Ramos (cell line): ENCODE measurements around the gene PARD3.

Source experiments
- in situ Hi-C: fragments of 300-500 bp; cut with MboI; formaldehyde crosslinking; loops from one replicate; pipeline ENCODE4 v1.14.3; 2022; ENCODE audit warnings: low sequenced_read_pairs; ENCODE audit not compliant: unreplicated experiment

Gene PARD3

DNA sequence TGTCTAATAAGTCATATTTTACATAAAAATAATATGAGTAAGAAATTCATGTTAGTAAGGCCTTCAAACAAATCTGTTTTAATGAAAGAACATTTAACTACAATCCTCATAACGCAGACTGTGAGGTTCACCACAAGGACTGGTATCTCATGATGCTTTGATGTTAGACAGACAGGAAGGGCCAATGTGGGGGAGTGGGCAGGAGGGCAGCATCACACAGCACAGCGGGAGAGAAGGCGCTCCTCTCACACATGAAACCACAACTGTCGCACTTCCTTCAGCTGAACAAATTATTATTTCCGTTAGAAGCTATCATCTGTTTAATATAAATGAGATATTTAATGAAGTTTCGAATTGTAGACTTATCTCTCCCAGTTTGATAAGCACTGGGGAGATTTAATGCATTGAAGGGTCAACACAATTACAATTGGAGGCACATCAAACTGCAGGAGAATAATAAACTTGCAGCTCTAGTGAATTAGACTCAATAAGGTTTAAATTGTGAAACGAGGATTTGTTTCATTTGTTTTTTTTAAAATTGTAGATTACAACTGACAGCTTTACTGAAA is 466.1 kb downstream of the PARD3 start:
- in situ Hi-C loops, result no loop called here

DNA sequence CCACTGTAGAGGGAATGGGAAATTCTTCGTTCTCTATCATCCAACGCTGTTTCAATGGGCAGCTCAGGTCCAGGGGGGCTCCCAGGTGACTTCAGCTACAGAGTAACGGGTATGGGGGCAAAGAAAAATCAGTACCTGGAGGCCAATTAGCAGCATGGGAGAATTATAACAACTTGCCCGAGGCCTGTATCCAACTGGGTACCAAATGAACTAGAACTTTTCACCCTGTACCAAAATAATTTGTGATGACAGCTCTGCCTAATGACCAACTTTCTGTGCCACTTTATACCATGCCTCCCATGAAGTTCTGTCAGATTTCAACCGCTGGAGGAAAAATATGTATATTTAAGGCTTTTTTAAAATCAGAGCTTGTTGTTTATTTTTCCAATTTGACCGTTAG is 467.1 kb downstream of the PARD3 start:
- in situ Hi-C loops, result no loop called here

DNA sequence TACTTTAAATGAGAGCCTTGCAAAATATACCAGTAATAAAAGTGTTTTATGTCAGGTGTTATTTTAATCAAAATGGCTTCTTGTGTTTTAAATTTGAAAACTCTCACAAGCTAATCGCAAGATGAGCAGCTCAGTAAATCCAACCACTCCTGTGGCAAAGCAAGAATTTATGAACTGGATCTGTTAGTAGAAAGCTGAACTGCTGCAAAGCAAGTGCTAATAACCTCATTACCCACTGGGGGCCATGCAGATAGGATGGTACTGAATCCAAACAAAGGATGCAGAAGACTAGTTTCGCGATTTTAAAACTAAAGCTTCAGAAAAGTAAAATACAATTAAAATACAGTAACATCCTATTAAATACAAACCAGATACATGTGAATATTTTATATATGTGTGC is 468.0 kb downstream of the PARD3 start:
- in situ Hi-C loops, result no loop called here

GRCh38 chr10:34346516-34347100 is 468.5 kb downstream of the PARD3 start:
- in situ Hi-C loops, result no loop called here

GRCh38 chr10:34345383-34345782 is 469.7 kb downstream of the PARD3 start:
- in situ Hi-C loops, result no loop called here

- in situ Hi-C loops, result no loop called here
Measured at GRCh38 chr10:34343764-34344163, 471.3 kb downstream of the PARD3 start.

- in situ Hi-C loops, result no loop called here
Measured at GRCh38 chr10:34341473-34341872, 473.6 kb downstream of the PARD3 start.

DNA sequence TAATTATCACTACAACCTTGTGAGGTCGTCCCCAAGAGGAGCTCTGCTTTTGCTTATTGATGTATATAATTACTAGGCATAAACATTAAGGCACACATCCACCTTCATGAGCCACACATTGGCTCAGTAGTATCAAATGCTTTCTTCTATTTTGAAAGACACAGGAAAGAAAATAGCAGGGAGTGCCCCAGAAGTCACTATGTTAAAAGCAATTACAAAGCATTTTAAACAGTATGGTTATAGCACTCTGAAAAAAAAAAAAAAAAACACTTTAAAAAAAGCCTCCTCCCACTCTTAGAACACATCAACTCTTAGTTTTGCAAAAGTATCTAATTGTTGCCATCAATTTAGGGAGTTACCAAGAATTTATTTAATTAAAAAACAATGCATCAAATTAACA is 474.2 kb downstream of the PARD3 start:
- in situ Hi-C loops, result no loop called here

DNA sequence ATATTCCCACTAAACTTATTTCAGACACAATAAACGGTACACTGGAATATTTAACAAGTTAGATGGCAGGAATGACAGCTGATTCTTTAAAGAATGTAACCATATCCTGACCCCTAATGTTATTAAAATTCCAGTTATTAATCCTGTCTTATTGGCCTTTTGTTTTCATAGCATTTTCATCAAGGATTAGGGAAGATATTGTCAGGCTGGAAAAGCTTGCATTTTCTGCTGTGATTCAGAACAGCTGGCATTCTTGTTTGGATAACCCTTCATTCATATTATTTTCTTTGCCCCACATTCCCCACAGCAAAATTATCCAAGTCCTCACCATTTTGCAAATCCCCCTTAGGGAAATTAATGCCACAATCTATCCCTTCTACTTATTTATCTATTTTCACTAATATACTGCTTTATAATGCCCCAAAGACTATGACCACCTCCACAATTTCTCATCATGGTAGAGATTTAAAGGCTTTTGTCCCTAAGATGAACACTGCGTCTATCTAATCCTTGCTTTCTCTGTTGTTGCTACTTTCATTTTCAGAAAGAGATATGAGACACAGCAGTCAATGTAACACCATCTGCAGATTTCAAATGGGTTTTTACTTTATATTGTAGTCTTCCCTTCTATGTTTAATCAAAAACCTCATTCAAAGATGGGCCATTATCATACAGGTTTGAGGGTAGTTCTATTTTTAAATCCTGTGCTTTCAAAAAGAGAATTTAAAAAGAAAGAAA is 475.1 kb downstream of the PARD3 start:
- in situ Hi-C loops, result no loop called here

- in situ Hi-C loops, result no loop called here
Measured at GRCh38 chr10:34337917-34338316, 477.2 kb downstream of the PARD3 start.

DNA sequence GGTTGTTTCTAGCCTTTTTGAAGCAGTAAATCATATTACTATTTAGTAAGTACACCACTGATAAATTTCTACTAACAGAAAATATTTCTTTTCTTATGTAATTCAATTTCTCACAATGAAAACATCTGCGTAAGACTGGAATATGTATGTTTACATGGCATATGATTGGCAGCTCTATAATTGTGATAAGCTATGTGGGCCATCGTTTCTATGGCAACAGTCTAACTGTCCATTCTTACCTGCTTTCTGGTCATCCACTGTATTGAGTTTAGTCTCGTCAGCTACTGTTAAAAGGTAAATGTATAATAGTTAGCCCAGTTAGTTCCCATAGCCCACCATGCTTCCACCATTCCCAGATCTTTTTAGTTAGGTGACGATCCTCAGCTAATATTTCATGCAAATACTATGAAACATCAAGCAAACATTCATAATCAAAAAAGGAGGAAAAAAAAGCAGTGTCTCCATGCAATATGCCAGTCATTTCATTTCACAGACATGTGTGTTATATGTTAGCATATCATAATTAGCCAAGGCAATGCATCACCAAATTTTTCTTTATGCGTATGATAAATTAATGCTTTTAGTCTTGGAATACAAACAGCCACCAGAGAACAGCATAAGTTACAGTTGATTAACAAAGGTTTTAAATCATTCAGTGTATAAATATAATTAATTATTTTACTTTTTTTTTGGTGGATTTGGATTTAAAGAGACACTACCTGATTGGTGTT is 479.0 kb downstream of the PARD3 start:
- in situ Hi-C loops, result no loop called here

DNA sequence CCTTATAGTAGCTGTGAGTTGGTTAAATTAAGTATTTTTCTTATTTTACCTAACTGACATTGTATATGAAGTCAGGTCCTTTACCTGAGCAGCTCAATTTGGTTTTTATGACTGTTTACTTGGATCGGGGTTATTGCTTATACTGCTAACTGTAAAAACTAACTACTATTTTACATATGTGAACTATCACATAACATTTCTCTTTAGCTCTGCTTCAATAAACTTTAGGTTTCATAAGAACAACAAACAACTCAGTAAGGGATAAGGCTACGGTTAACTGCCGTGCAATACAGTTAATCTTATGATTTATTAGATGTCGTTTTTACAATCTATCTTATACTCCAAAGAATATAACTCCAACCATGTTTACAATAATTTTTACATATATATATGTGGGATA is 480.2 kb downstream of the PARD3 start:
- in situ Hi-C loops, result no loop called here

- in situ Hi-C loops, result no loop called here
Measured at GRCh38 chr10:34333513-34333912, 481.6 kb downstream of the PARD3 start.

GRCh38 chr10:34327184-34327583 is 487.9 kb downstream of the PARD3 start:
- in situ Hi-C loops, result no loop called here

DNA sequence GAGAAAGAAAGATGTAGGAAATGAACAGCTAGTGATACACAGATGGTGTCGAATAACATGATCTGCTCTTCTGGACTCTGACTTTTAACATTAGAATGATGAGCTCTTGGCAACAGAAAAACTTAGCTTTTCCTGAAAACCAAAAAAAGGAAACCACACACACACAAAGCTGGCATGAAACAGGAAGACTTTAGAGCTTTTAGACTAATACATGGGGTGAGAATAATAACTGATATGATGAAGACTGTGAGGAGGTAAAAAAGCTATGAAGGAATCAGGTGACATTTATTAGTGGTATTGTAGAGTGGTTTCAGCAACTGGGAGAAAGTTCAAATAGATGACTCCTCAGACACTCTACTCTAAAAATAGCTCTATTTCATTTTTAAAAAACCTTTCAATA is 491.9 kb downstream of the PARD3 start:
- in situ Hi-C loops, result no loop called here

DNA sequence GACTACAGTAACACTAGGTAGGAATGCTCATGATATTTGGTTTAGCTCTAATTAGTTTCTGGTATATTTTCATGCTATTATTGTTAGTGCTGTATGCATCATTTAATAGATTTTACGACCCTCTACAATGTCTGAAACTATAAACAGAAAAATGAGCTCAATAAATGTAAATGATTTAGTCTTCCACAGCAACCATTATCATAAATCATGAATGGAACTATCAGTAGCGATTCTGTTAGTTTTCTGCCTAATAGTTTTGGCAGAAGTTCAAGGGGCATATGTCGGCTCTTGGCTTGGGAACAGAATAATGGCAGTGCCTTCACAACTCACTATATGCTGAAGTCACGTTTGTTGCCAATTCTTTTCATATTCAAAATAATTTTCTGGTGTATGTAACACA is 494.8 kb downstream of the PARD3 start:
- in situ Hi-C loops, result no loop called here

DNA sequence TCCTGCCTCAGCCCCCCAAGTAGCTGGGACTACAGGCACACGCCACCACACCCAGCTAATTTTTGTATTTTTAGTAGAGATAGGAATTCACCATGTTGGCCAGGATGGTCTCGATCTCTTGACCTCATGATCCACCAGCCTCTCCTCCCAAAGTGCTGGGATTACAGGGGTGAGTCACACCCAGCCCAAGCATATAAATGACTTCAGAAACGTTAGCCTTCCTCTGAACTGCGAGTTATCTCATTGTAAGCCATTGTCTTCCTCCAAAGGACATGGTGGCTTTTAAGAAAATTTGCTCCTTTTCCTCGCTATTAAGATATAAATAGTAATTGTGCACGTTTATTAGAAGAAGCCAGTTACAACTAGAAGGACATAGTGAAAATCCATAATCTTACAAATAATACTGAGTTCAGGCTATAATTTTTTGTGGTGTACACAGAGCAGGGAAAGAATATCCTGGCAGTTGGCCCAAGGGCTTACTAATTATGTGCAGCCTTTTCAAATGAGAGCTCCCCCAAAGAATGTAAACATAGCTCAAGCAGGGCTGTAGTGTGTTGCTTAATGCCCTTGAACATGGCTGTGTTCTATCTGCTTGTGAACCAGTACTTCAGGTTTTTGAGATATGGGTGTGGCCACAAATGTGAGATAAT is 495.8 kb downstream of the PARD3 start:
- in situ Hi-C loops, result no loop called here

DNA sequence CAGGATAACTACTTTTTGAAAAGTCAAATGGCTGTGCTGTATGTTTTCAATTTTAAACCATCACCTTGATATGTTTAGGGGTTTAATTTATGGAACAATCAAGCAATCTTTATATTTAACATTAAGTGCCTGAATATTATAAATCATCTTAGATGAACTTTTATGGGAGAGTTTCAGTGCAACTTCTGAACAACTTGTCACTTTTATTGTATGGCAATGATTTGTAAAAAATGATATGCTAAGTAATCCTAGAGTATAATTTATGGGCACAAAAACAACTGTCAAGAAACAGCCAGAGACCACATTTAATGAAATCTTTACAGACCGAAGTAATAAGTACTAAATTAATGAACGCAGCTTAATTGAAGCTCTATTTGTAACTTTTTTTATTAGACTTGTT is 498.9 kb downstream of the PARD3 start:
- in situ Hi-C loops, result no loop called here

DNA sequence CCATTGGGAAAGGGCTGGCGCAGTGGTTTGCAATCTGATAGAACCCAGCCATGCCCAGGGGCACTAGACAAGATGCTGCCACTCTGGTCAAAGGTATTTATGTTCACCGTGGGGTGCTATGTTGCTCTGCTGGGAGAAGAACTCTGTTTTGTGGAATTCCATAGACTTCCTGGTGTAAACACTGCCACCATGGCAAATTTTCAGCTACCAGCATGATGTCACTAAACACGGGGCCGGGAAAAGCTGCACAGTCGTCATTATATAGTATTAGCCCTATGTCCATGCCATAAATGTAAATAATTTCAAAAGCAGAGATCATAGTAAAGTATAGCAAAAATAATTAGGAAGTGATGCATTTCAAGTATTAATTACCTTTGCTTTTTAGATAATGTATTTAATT is 500.6 kb downstream of the PARD3 start:
- in situ Hi-C loops, result no loop called here

GRCh38 chr10:34313888-34314287 is 501.2 kb downstream of the PARD3 start:
- in situ Hi-C loops, result no loop called here

GRCh38 chr10:34313353-34313752 is 501.7 kb downstream of the PARD3 start:
- in situ Hi-C loops, result no loop called here
